ENCODE results near the gene FRZB. TPM values are rescaled to one million over a fixed set of nuclear protein-coding genes. Genes with fewer than 3 reads are reported as not detected.

Gene FRZB
- total RNA-seq, 1 experiment from 2014 or later = not detected

DNA sequence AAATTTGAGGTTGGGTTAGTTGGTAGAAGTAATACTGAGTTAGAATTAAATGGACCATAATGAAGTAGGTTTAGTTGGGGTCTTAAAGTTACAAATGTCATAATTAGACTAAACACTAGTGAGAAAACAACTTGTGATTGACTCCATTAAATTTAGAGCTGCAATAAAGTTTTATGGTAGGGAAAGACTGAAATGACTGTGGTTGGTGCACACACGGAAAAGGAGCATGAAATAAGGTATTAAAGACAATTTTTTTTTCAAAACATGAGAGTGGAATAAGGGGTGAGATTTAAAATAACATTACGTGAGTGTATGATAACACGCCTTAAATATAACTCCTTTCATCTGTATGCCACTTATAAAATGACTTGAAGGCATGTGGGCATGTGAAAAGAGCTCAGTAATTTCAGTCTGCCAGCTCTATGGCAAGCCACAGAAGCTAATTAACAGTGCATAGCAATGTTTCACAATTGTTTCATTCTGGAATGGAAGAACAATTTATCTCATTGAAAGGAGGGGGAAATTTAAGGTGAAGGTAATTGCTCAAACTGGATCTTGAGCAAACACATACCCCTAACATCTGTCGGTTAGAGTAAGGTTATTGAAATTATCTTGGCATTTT, 1.4 kb downstream of the FRZB start:
- no peaks in the 10 kb centered on the region for H3K36me3 ChIP-seq
- no peak overlapping the region for H3K4me3 ChIP-seq
- no peaks in the 10 kb centered on the region for H3K9me3 ChIP-seq
- H3K27me3 ChIP-seq = no peaks in the 10 kb centered on the region
- no peak for DNase-seq

DNA sequence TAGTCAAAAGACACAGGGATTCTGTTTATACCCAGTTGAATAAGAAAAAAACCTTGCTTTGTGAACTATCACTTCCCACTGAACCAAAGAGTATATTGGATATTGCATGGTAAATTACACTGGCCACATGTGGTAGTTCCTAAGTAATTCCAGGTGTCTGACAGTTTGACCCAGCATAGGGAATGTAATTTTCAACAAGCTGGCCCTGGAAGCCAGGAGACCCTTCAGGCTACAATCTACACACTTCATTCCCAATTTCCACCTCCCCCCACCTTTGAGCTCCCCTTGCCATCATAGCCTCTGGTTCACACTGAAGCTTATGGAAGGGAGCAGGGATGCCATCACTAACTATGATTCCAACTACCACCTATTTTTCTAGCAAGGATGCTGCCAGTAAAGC, 2.8 kb downstream of the FRZB start:
- no peaks in the 10 kb centered on the region for H3K27me3 ChIP-seq
- no peaks in the 10 kb centered on the region for H3K9me3 ChIP-seq
- H3K36me3 ChIP-seq = no peaks in the 10 kb centered on the region
- no peak overlapping the region for H3K4me3 ChIP-seq
- no peak for DNase-seq

DNA sequence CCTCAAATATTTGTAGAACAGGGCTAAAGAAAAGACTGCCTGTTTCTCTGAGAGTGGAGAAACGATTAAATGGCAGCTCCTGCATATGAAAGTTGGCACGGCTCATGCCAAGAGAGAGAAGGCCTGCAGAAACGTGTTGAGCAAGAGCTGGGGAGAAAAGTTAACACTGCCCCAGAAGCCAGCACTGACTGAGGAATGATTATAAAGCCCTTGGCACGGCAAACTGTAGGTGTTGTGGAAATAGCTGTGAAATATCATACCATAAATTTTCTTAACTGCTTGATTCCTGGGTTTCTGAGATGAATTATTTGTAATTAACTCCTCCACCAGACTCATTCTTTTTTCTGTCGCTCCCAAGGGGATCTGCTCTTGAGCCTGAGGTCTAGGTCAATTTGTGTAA, 4.3 kb downstream of the FRZB start:
- Histone ChIP-seq H3K36me3 (no peaks in the 10 kb centered on the region), H3K27me3 (no peaks in the 10 kb centered on the region), H3K4me3 (no peak overlapping the region), H3K9me3 (no peaks in the 10 kb centered on the region)
- no peak for DNase-seq

DNA sequence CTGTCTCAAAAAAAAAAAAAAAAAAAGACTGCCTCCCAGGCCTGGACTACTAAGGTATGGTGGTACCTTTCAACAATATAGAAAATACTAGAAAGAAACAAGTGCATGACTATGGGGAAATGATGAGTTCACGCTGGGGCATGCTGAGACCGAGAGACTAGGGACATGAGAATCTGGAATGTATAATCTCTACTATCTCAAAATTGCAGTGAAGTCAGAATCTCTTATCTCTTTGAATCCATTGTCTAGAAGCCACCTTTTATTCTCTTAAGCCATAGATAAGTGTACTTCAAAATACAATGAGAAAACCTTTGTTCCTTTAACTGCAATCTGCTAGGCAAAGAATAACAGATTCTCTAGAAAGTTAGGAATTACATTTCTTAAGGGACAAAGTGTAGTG, 5.6 kb downstream of the FRZB start:
- Histone ChIP-seq H3K36me3 (no peaks in the 10 kb centered on the region), H3K9me3 (no peaks in the 10 kb centered on the region), H3K27me3 (no peaks in the 10 kb centered on the region), H3K4me3 (no peak overlapping the region)
- no peak for DNase-seq

DNA sequence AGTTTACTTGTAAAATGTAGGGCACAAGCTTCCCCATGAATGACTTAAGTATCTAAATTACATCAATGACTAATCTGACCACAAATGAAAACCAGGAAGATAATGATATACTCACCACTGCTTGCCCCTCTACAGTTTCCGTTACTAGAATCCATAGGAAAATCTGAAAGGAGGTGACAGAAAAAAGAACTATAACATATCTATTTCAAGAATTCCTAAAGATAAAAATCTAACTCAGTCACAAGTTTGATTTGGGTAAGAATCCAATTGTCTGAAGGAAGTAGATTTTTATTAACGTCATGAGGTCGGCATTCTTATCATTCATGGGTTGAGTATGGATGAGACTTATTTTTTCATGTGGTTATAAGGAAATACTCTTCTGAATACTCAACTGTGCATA, 7.8 kb downstream of the FRZB start:
- Histone ChIP-seq H3K4me3 (no peak overlapping the region), H3K9me3 (no peaks in the 10 kb centered on the region), H3K27me3 (no peaks in the 10 kb centered on the region), H3K36me3 (no peaks in the 10 kb centered on the region)
- no peak for DNase-seq

DNA sequence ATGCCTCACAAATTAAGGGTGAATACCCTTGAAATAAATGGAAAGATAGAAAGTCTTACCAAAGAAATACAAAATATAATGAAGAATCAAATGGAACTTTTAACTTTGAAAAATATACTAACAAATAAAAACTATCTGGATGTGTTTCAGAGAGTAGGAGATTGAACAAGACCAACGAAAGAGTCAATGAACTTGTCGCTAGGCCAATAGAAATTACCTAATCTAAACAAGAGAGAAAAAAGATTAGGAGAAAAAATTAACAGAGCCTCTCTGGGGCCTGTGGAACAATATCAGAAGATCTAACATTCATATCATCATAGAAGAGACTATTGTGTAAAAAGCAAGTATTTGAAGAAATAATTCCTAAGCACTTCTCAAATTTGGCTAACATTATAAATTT, 11.1 kb downstream of the FRZB start:
- Histone ChIP-seq H3K9me3 (no peaks in the 10 kb centered on the region), H3K36me3 (no peaks in the 10 kb centered on the region), H3K27me3 (no peaks in the 10 kb centered on the region), H3K4me3 (no peak overlapping the region)
- no peak for DNase-seq

DNA sequence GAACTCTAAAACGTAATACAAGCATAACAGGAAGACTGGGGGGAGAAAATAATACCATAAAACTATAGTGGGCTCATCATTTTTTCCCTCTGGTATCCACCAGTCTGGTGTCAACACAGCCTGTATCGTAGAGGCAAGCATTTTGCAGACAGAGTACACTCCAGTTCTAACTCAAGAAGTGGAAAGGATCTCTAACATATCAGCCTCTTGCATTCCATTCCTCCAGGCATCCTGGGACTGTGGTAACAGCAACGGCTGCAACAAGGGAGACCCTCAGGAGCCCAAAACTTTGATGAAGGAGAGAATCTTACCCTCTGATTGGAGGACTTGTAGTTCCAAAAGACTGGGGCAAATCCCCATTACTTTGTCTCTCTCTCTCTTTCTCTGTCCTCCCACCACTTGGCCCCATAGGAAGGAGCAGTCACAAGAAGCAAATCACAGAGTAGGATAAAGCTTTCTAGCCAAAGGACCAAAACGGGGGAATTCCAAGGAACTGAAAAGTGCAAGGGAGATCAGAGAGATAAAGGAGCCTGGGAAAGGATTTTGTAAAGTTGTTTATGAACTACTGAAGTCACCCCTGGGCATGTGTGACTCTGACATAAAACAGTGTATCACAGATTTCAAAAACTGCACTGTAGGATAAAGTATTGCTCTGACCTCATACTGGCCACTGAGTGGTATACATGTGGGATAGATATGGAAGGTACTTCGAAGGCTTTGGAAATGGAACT, 11.9 kb downstream of the FRZB start:
- Histone ChIP-seq H3K27me3 (no peaks in the 10 kb centered on the region), H3K9me3 (no peaks in the 10 kb centered on the region), H3K4me3 (no peak overlapping the region), H3K36me3 (no peaks in the 10 kb centered on the region)
- no peak for DNase-seq

DNA sequence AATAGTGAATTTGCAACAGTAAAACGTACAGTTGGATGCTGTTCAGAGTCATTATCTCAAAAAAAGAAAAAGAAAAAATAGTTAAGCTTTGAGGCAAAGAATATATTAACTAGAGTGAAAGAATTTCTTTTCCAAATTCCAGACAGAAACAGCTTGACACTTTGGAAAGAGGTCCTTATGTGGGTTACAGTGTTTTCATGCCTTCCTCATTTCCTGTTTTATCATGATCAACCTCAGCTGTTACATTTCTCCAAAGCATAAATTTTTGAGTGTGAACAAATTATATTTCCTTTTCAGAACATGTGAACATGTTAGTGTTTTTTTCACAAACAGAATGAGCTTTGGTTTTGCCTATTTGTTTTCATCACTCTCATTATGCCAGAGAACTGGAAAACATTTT, 13.6 kb downstream of the FRZB start:
- Histone ChIP-seq H3K4me3 (no peak overlapping the region), H3K9me3 (no peaks in the 10 kb centered on the region), H3K27me3 (no peaks in the 10 kb centered on the region), H3K36me3 (no peaks in the 10 kb centered on the region)
- DNase-seq = no peak

DNA sequence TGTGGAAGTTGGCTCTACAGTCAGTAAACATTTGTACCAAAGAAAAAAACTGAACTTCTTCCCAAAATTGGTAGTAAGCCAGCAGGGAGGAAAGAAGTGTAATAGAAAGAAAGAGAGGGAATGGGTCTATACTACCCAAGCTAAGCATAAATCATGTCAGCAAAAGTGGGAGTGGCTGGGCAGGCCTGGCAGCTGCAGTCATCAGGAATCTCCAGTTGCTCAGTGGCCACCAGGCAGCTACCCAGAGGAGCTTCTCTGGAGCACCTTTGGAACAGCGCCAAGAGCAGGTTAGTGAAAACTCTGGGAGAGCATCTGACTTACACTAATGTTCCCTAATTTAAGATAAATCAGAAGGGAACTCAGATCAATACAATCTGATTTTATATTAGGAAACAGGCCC, 14.3 kb downstream of the FRZB start:
- Histone ChIP-seq H3K36me3 (no peaks in the 10 kb centered on the region), H3K27me3 (no peaks in the 10 kb centered on the region), H3K4me3 (no peak overlapping the region), H3K9me3 (no peaks in the 10 kb centered on the region)
- DNase-seq = no peak

DNA sequence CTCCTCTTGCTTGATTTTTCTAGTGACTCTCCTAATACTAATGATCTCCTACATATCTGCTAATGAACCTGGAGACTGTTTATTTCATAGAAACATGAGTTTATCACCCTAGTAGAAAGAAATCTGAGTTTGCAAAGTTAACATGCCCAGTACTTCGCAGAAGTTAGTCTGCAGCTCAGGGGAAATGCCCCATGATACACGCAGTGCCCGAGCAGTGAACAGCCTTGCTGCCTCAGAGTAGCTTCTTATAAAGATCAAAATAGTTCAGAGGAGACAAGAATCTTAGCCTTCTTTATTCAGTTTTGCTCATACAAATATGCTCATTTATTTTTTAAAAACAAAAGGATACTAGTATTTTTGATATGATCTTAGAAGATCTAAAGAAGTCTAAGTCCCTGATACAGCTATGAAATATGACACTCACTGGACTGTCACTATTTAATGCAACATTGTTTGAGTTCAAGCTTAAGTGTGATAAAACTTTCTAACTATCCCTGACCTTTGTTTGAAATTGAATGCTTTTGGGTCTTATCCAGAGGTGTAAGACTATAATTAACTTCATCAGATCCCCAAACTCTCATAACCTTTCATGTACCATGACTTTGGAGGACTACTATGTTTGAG, 20.5 kb downstream of the FRZB start:
- Histone ChIP-seq H3K4me3 (no peak overlapping the region), H3K36me3 (no peaks in the 10 kb centered on the region), H3K9me3 (no peaks in the 10 kb centered on the region), H3K27me3 (peaks cover 3% of the 10 kb centered on the region)
- DNase-seq = no peak

DNA sequence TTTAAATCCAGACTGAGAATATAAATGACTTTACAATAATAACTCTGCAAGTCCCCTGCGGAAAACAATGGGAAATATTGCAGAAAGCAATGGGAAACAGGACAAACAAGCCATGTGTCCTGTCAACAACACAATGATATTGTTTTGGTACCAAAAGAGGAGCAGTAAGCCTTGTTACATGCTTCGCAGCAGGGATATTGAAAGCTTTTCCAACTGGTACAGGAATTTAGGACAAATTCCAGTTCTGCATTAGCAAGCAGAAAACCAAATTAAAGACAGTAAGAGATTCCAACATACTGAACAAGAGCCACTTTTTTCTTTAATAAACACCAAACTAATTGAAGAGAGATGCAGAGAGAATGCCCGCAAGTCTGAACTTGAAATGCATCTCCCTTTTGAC, 30.0 kb downstream of the FRZB start:
- Histone ChIP-seq H3K36me3 (no peaks in the 10 kb centered on the region), H3K4me3 (no peak overlapping the region), H3K27me3 (peaks cover 7% of the 10 kb centered on the region), H3K9me3 (no peaks in the 10 kb centered on the region)
- DNase-seq = no peak

DNA sequence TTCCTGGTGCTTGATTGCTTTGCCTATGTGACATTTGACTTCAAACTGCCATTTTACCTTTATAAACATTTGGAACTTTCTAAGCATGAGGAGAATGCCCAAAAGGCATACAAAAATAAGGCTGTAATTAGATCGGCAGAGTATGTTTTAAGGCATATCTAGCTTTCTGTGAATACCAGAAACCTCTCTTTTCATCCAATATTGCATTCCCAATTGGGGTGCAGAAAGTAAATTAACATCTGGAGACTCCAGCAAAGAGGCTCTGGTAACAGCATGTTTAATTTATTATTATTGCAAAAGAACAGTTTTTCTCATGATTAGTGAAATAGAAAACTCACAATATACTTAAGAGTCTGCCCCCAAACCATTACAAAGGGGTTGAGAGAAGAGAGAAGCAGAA, 32.1 kb downstream of the FRZB start:
- Histone ChIP-seq H3K4me3 (no peak overlapping the region), H3K27me3 (peaks cover under 1% of the 10 kb centered on the region; the same call in 1 of the 2 replicates), H3K36me3 (no peaks in the 10 kb centered on the region), H3K9me3 (no peaks in the 10 kb centered on the region)
- DNase-seq = no peak

DNA sequence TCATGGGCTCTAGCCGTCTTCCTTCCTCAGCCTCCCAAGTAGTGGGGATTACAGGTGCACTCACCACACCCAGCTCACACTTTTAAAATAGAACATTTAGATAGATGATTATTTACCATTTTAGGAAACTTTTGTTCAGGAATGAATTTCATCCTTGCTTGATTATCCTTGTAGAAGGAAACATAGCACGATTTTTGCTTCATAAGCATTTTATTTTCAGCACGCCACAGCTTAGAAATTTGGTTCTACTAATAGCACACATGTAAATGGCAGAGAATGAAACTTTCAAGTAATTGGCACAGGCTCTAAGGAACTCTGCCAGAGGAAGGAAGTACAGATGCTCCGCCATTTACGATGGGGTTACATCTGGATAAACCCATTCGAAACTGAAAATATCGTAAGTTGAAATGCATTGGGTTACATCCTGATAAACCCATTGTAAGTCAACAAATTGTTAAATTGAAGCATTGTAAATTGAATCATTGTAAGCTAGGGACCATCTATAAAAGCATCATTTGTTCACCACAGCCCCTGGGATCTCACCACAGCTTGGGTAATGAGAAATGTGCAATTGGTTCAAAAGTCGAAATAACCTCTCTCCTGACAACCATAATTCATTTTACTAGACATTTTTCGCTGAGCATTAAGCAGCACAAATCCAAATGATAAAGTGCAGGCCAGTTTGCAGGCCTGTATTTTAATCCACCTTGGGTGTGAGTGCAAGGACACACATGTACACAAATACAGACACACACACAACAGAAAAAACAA, 33.2 kb downstream of the FRZB start:
- Histone ChIP-seq H3K4me3 (no peak overlapping the region), H3K27me3 (no peaks in the 10 kb centered on the region), H3K9me3 (no peaks in the 10 kb centered on the region), H3K36me3 (no peaks in the 10 kb centered on the region)
- no peak for DNase-seq

DNA sequence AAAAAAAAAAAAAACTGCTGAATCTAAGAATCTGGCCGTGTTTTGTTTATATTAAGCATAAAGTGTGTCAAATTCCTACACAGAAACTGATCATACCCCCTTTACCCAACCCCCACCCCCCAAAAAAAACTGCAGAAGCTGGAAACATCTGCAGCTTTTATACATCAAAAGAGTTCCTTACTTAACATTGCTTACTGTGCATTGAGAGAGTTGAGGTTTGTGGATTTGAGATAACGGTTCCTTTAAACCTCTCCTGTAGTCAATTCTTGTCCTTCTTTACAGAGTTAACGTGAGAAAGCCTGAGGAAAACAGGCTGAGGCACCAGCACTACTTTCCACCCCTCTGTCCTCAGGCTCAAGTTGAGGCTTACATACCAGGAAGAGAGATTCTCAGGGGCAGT, 34.5 kb downstream of the FRZB start:
- Histone ChIP-seq H3K36me3 (no peaks in the 10 kb centered on the region), H3K4me3 (no peak overlapping the region), H3K9me3 (no peaks in the 10 kb centered on the region), H3K27me3 (no peaks in the 10 kb centered on the region)
- no peak for DNase-seq

DNA sequence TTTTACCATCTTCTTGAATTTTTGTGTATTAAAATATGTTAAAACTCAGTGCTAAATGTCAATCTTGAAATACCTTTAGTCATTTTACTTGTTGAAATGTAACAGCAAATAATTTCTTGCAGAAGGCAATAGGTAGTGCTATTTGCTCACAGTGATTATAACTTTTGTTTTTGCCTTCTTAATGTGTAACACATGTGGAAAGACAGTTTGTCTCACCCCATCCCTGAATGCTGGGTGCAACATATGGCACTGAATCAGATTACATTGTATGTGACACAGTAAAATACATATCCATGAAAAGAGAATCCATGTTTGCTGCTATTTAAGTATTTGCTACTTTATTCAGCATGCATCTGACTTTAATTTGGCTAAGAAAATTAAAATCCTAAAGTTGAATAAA, 35.3 kb downstream of the FRZB start:
- no peak for DNase-seq
- Histone ChIP-seq H3K4me3 (no peak overlapping the region), H3K27me3 (no peaks in the 10 kb centered on the region), H3K36me3 (no peaks in the 10 kb centered on the region), H3K9me3 (no peaks in the 10 kb centered on the region)

DNA sequence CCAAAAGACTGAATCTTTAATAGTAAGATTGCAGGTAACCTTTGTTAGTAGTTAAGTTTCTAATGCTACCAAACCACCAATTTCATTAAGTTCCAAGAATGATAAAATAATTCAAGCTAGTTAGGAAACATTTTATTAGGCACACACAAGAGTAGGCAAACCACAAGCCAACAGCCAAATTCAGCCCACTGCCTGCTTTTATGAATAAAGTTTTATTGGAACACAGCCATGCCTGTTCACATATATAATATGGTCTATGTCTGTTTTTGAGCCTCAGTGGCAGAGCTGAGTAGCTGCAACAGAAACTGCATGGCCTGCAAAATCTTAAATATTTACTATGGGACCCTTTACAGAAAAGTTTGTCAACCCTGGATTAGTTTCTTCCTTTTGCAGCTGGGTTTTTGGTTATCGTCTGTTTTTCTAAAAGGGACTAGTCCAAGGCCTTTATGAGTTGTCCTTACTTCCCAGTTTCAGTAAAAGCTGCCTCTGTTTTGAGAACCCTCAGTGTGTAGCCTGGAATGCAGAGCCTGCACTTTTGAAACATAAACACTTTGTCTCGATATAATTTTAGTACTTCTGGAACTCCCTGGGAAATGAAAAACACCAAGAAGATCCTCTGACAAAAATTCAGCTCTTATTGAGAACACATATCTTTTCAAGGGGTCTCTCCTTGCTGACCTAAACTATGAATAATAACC, 39.1 kb downstream of the FRZB start:
- DNase-seq = no peak
- Histone ChIP-seq H3K27me3 (no peaks in the 10 kb centered on the region), H3K9me3 (no peaks in the 10 kb centered on the region), H3K4me3 (no peak overlapping the region), H3K36me3 (no peaks in the 10 kb centered on the region)

DNA sequence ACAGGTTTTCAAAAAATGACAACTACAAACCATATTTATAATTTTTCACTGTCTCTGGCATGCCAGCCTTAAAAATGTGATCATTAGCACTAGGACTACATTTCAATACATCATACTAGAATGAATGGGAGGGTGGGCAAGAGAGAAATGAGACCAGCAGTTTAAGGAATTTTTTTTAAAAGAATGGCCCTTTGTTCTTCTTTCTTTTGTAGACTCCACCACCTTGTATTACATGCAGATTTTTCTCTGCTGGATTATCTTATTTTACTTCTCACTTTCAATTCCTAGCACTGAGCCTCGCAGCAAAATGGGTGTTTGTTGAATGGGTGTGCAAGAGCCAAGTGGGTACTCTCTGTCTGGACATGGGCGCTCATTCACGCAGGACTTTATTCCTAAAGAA, 39.9 kb downstream of the FRZB start:
- Histone ChIP-seq H3K9me3 (no peaks in the 10 kb centered on the region), H3K27me3 (no peaks in the 10 kb centered on the region), H3K4me3 (no peak overlapping the region), H3K36me3 (no peaks in the 10 kb centered on the region)
- no peak for DNase-seq

Data from MG63 (cell line).